Activated T-helper 17 cell treated with anti-CD3 and anti-CD28 coated beads, Interleukin-2, amount 50 U/mL, for 72 hours (primary cell): Measurements from ENCODE around the gene FGGY. TPM values are rescaled to one million over a fixed set of nuclear protein-coding genes. Genes with fewer than 3 reads are reported as not detected.

Source experiments
- ATAC-seq: fragments of 150-1000 bp; cut with Tn5 transposase; replicated peaks from 2 replicates; pipeline ENCODE4 v1.10.0; 2021; ENCODE audit warnings: mild to moderate bottlenecking, moderate library complexity
- H3K27ac Mint-ChIP-seq: one replicate; pipeline ENCODE4 v1.8.0; 2022; ENCODE audit warnings: mixed read lengths
- H3K27me3 Mint-ChIP-seq: one replicate; pipeline ENCODE4 v1.8.0; 2022; ENCODE audit warnings: mixed read lengths
- H3K36me3 Mint-ChIP-seq: one replicate; pipeline ENCODE4 v1.8.0; 2022; ENCODE audit warnings: low read depth, mild to moderate bottlenecking, mixed read lengths
- H3K4me1 Mint-ChIP-seq: one replicate; pipeline ENCODE4 v1.8.0; 2022; ENCODE audit warnings: mixed read lengths
- H3K4me3 Mint-ChIP-seq: one replicate; pipeline ENCODE4 v1.8.0; 2022; ENCODE audit warnings: mild to moderate bottlenecking, mixed read lengths
- H3K9me3 Mint-ChIP-seq: one replicate; pipeline ENCODE4 v1.8.0; 2022; ENCODE audit warnings: mixed read lengths
- total RNA-seq, 2 donors: library from RNA; stranded (reverse); gene quantifications; one replicate each; pipeline ENCODE4 v1.2.3, GENCODE V29; 2022

Gene FGGY
- total RNA-seq, 2 donors from 2014 or later, result 8.1 to 16.4 TPM

DNA sequence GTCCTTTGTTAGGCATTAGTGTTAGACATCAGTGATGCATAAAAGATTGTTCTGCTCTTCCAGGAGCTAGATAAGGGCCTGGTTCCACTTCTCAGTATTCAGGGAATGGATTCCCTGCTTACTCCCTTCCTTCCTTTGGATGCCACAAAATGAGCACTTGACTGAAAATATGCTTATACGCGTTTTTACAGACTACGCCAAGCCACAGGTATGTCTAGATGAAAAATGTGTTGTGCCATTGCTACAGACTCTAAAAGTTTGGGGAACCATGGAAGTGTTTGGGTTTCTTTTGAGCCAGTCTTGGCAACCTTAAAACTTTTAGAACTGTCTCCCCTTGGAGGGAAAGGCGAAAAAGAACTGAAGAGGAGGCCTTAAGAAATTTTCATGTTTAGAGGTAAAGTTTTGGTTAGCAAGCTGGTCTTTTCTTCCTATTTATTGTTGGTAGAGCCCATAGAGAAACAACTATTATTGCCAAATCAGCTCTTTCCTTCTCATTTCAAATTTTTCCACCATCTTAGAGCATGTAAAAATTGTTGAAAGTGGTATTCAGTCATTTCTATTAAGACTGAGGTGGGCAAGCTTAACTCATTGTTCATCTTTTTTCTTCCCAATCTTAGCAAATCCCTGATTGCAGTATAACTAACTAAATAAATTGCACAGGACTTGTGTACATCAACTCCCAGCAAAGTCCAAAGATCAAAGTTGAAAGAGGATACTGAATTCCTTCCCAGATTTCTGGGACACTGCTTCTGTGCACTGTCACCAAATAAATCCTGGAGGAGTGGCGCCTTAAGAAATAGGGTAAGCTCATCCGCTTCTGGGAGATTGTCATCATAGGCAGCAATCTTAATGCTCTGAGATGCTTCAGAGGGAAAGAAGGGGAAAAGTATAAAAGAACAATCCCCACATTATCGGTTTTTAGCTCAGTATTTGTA, 18.9 kb downstream of the FGGY start:
- Mint-ChIP-seq H3K36me3 (no peaks in the 10 kb centered on the region), H3K4me1 (peaks cover 7% of the 10 kb centered on the region), H3K4me3 (no peak overlapping the region), H3K27ac (peak overlapping the region; percentile 51), H3K9me3 (no peaks in the 10 kb centered on the region), H3K27me3 (no peaks in the 10 kb centered on the region)
- no peak for ATAC-seq

DNA sequence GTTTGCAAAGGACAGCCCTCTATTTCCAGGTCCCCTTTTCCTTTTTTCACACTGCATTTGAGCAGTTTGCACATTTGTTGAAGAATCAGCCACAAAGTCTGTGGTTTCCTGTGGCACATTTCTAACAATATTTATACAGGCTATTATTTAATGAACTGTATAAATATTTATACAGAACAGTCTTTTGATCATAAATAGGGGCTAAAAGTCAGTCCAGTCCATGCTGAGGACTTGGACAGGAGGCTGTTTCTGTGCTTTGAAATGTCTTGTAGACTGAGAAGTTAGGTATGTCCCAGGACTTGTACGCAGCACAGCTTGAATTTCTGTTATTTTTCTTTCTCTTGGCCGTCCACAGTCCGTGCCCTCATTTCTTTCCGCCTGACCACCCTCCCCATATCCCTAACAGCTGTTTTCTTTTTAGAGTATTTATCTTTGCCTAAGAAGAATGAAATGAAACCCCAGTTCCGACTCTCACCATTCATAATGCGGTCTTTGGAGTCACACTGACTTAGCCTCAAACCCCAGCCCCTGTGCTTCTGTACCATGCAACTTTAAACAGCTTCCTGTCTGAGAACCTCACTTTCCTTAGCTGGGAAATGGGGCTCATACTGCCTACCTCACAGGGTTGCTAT, 19.7 kb downstream of the FGGY start:
- Mint-ChIP-seq H3K9me3 (no peaks in the 10 kb centered on the region), H3K4me1 (peaks cover 7% of the 10 kb centered on the region), H3K27me3 (no peaks in the 10 kb centered on the region), H3K27ac (no peak overlapping the region), H3K36me3 (no peaks in the 10 kb centered on the region), H3K4me3 (no peak overlapping the region)
- peak; percentile 42 for ATAC-seq

GRCh38 chr1:59317343-59317742, 20.4 kb downstream of the FGGY start:
- Mint-ChIP-seq H3K4me3 (no peak overlapping the region), H3K9me3 (no peaks in the 10 kb centered on the region), H3K4me1 (peaks cover 7% of the 10 kb centered on the region), H3K36me3 (no peaks in the 10 kb centered on the region), H3K27ac (peak overlapping the region; percentile 42), H3K27me3 (no peaks in the 10 kb centered on the region)
- no peak for ATAC-seq

DNA sequence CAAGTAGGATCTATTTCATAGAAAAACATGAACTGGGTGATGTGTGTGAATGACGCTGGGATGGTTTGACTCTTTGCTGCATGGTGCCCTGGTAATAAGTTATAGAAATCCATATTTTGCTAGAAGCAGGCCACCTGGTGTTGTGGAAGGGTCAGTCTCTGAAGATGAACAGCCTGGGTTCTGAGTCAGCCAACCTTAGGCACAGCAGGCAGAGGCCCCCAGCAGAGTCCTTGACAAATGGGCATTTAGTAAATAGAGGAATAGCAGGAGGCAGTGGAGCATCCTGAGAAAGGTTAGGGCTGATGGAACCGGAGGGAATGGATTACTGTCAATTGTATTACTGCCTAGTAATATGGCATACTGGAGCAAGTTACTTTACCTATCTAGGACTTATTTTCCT, 20.9 kb downstream of the FGGY start:
- H3K27ac Mint-ChIP-seq, result peak overlapping the region; percentile 42
- H3K27me3 Mint-ChIP-seq, result no peaks in the 10 kb centered on the region
- no peaks in the 10 kb centered on the region for H3K36me3 Mint-ChIP-seq
- ATAC-seq, result no peak
- H3K4me1 Mint-ChIP-seq, result peaks cover 7% of the 10 kb centered on the region
- no peak overlapping the region for H3K4me3 Mint-ChIP-seq
- H3K9me3 Mint-ChIP-seq, result no peaks in the 10 kb centered on the region

- H3K36me3 Mint-ChIP-seq, result no peaks in the 10 kb centered on the region
- ATAC-seq, result no peak
Measured at GRCh38 chr1:59318271-59318860, 21.5 kb downstream of the FGGY start.

GRCh38 chr1:59322394-59322793, 25.5 kb downstream of the FGGY start:
- Mint-ChIP-seq H3K27me3 (no peaks in the 10 kb centered on the region), H3K27ac (no peak overlapping the region), H3K4me1 (no peaks in the 10 kb centered on the region), H3K36me3 (no peaks in the 10 kb centered on the region), H3K4me3 (no peak overlapping the region), H3K9me3 (no peaks in the 10 kb centered on the region)
- no peak for ATAC-seq

More at GRCh38 chr1:59318271-59318860, 21.5 kb downstream of the FGGY start:
- no peak overlapping the region for H3K4me3 Mint-ChIP-seq
- H3K4me1 Mint-ChIP-seq, result peaks cover 7% of the 10 kb centered on the region
- no peaks in the 10 kb centered on the region for H3K9me3 Mint-ChIP-seq
- H3K27me3 Mint-ChIP-seq, result no peaks in the 10 kb centered on the region
- peak overlapping the region; percentile 42 for H3K27ac Mint-ChIP-seq

DNA sequence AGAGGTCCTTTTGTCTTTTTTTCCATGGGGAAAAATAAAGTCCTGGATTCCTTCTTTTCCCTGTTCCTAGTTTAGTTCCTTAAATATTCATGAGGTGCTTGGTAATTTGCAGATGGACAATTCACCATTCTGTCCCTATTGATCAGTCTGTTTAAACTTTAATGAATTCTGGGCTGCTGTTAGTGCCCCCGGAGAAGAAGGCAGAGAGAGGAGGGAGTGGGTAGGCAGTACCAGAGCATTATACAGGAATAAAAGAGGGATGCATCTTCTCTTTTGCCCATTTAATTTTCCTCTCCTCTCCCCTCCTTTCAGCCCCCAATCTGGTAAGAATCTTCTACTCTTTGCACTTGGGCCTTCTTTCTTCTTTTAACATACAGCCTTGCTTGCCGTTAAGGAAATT, 25.9 kb downstream of the FGGY start:
- ATAC-seq, result no peak
- Mint-ChIP-seq H3K9me3 (no peaks in the 10 kb centered on the region), H3K27ac (no peak overlapping the region), H3K27me3 (no peaks in the 10 kb centered on the region), H3K4me1 (no peaks in the 10 kb centered on the region), H3K36me3 (no peaks in the 10 kb centered on the region), H3K4me3 (no peak overlapping the region)

DNA sequence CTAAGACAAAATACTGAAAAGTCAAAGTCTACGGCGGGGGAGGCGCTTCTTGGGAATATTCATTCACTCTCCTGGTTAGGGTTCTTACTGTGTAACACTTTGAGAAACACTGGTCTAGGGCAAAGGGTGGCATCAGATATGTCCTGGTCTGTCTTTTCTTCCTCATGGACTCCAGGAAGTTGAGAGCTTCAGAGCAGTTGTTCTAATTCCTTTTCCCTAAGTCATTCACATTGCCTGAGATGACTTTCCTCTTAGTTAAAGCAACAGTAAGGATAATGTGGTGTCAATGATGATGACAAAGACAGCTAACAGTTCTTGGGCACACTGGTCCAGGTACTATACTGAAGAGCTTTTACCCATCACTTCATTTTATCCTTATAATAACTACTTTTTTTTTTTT, 27.0 kb downstream of the FGGY start:
- H3K27me3 Mint-ChIP-seq, result no peaks in the 10 kb centered on the region
- no peak for ATAC-seq
- no peaks in the 10 kb centered on the region for H3K9me3 Mint-ChIP-seq
- no peaks in the 10 kb centered on the region for H3K36me3 Mint-ChIP-seq
- no peak overlapping the region for H3K27ac Mint-ChIP-seq
- no peak overlapping the region for H3K4me3 Mint-ChIP-seq
- peaks cover 8% of the 10 kb centered on the region for H3K4me1 Mint-ChIP-seq

- peak overlapping the region; percentile 49 for H3K4me3 Mint-ChIP-seq
- peak; percentile 52 for ATAC-seq
- H3K27ac Mint-ChIP-seq, result peak overlapping the region; percentile 23
- H3K27me3 Mint-ChIP-seq, result no peaks in the 10 kb centered on the region
- no peaks in the 10 kb centered on the region for H3K9me3 Mint-ChIP-seq
- H3K4me1 Mint-ChIP-seq, result peaks cover 18% of the 10 kb centered on the region
- no peaks in the 10 kb centered on the region for H3K36me3 Mint-ChIP-seq
Measured at GRCh38 chr1:59328353-59328752, 31.5 kb downstream of the FGGY start.

GRCh38 chr1:59329412-59330053, 32.6 kb downstream of the FGGY start:
- ATAC-seq, result no peak
- Mint-ChIP-seq H3K36me3 (no peaks in the 10 kb centered on the region), H3K27ac (no peak overlapping the region), H3K27me3 (no peaks in the 10 kb centered on the region), H3K4me3 (no peak overlapping the region), H3K9me3 (no peaks in the 10 kb centered on the region), H3K4me1 (peaks cover 24% of the 10 kb centered on the region)

- Mint-ChIP-seq H3K27ac (peak overlapping the region; percentile 92), H3K9me3 (no peaks in the 10 kb centered on the region), H3K4me3 (no peak overlapping the region), H3K36me3 (no peaks in the 10 kb centered on the region), H3K27me3 (no peaks in the 10 kb centered on the region), H3K4me1 (peaks cover 24% of the 10 kb centered on the region)
- ATAC-seq, result no peak
Measured at GRCh38 chr1:59331686-59332620, 35.1 kb downstream of the FGGY start.

DNA sequence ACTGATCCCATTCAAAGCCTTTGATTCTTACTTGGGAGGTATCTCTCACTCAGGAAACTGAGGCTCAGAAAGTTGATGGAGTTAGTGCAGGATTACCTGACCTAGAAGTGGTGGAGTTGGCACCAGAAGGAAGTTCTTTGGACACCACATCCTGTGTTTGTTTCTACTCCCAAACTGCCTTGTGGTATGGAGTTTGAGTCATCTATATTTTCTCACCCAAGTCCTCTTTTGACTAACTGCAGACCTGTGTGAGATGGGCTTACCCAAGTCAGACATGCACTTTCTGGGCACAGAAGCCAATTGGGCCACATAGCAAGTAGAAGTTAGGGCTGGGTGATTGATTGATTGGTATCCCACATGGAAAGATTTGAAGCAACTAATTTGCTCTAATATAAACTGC, 36.1 kb downstream of the FGGY start:
- Mint-ChIP-seq H3K9me3 (no peaks in the 10 kb centered on the region), H3K4me1 (peaks cover 24% of the 10 kb centered on the region), H3K27me3 (no peaks in the 10 kb centered on the region), H3K4me3 (peak overlapping the region; percentile 66), H3K36me3 (no peaks in the 10 kb centered on the region), H3K27ac (peak overlapping the region; percentile 92)
- peak; percentile 87 for ATAC-seq

DNA sequence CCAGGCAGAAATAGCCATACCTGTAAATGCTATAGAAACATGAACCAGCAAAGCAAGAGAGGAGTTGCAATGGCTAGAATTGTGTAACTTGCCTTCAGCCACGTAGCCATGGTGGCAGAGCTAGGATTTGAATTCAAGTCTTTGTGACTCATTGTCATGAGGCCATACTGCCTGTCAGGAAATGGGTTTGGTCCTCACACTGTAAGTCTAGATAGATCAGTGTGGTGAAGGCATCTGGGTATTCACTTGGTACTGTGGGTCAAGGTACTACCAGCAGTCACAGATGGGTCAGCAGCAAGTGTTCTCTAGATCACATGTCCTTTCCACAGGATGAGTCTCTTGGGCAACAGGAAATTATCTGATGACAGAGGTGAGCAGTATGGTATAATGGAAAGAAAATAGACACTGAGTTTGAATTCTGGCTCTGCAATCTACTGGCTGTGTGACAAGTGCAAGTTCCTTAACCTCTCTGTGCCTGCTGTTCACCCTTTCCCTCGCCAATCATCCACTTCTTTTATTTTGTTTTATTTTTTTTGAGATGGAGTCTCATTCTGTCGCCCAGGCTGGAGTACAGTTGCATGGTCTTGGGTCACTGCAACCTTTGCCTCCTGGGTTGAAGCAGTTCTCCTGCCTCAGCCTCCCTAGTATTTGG, 36.9 kb downstream of the FGGY start:
- no peaks in the 10 kb centered on the region for H3K36me3 Mint-ChIP-seq
- peak overlapping the region; percentile 66 for H3K4me3 Mint-ChIP-seq
- ATAC-seq, result peak; percentile 90
- no peaks in the 10 kb centered on the region for H3K9me3 Mint-ChIP-seq
- peaks cover 17% of the 10 kb centered on the region for H3K4me1 Mint-ChIP-seq
- no peaks in the 10 kb centered on the region for H3K27me3 Mint-ChIP-seq
- H3K27ac Mint-ChIP-seq, result peak overlapping the region; percentile 92
